Measurements from ENCODE around the gene GLRX5. TPM values are rescaled to one million over a fixed set of nuclear protein-coding genes. Genes with fewer than 3 reads are reported as not detected.
A peak's percentile ranks its signal among the peaks of the same experiment; 100 is the strongest.

GLRX5 gene
- total RNA-seq, 1 experiment from 2014 or later: 62.2 TPM

DNA sequence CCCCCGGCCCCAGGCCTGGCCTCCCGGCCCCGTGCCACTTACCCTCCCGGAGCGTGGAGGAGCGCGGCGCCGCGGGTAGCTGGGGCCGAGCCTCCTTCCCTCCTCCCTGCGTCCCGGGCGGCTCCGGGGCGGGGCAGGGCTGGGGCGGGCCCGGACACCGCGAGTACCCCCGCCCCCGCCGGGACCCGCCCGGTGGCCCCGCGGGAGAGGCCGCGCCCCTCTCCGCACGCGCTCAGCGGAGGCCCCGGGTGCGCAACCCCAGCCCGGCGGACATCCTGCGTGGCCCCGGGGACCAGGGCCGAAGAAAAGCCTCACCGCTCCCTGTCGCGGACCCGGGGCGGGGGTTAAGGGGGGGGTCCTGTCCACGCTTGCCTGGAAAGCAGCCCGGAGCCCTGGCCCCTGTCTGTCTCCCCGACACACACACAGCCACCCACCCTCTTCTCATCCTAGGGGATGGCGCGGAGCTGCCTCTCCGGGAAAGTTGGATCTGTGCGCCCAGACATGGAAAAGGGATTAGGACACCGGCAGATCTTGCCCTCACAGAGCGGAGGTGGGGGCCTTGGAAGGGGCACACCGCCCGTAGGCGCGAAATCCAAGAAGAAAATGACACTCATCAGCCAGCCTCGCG lies 18.2 kb upstream of the GLRX5 start, which contains the start of gene SYNE3:
SYNE3 (minus strand) TSS at position 97 of the 628 bp plus-strand sequence. CDS start 40,829 bp downstream, outside the sequence.
- H3K4me3 Mint-ChIP-seq: peak within 1 kb of the TSS; percentile 49 to 76
- H3K36me3 Mint-ChIP-seq (ENCODE audit: insufficient read depth in 1 of 3, low read depth in 3 of 3): no peaks in the 10 kb centered on the region
- Histone ChIP-seq H2AFZ (ENCODE audit: low read length) (no peak within 1 kb of the TSS), H3K4me2 (ENCODE audit: insufficient read depth, insufficient read length, low read length) (peak within 1 kb of the TSS; percentile 59), H3K4ac (ENCODE audit: low read depth, low read length) (no peak within 1 kb of the TSS), H4K20me1 (ENCODE audit: control insufficient read depth, insufficient read depth, insufficient read length) (no peaks in the 10 kb centered on the region), H3K9ac (ENCODE audit: extremely low read depth, insufficient read length, low read length) (no peak within 1 kb of the TSS), H3K23me2 (ENCODE audit: insufficient read length, low read depth, low read length, poor library complexity, severe bottlenecking) (peaks cover 6% of the 10 kb centered on the region), H3K9me3 (ENCODE audit: control insufficient read depth, low read depth, low read length) (no peaks in the 10 kb centered on the region), H3K14ac (ENCODE audit: insufficient read depth, low read length) (no peak within 1 kb of the TSS; the same call in 1 of the 2 replicates), H4K5ac (ENCODE audit: insufficient read length, low read depth, low read length) (no peak within 1 kb of the TSS), H2BK15ac (ENCODE audit: low read depth, low read length) (no peak within 1 kb of the TSS), H2BK5ac (ENCODE audit: insufficient read length, low read length) (no peak within 1 kb of the TSS), H2BK20ac (ENCODE audit: low read depth, low read length, poor library complexity, severe bottlenecking) (no peak within 1 kb of the TSS), H4K91ac (ENCODE audit: insufficient read length, low read depth, low read length) (no peak within 1 kb of the TSS), H3K27ac (ENCODE audit: insufficient read length, low read depth, low read length) (no peak within 1 kb of the TSS), H3K79me1 (ENCODE audit: insufficient read depth, low read depth, low read length, poor library complexity, severe bottlenecking) (no peaks in the 10 kb centered on the region), H3K23ac (ENCODE audit: insufficient read length, low read depth, low read length) (no peak within 1 kb of the TSS), H4K8ac (replicated peaks; ENCODE audit: insufficient read length, low read depth, low read length) (no peak within 1 kb of the TSS), H3K79me2 (ENCODE audit: insufficient read depth, low read length) (no peaks in the 10 kb centered on the region), H2BK120ac (ENCODE audit: low read depth, low read length, poor library complexity, severe bottlenecking) (no peak within 1 kb of the TSS), H3K4me1 (ENCODE audit: insufficient read depth, low read length) (no peaks in the 10 kb centered on the region), H3K56ac (ENCODE audit: insufficient read length, low read depth, low read length) (no peak within 1 kb of the TSS), H3K18ac (ENCODE audit: insufficient read length, low read depth, low read length) (no peak within 1 kb of the TSS), H3K27me3 (ENCODE audit: insufficient read depth, low read length) (peaks cover 12% of the 10 kb centered on the region), H2BK12ac (ENCODE audit: insufficient read length, low read depth, low read length) (no peak within 1 kb of the TSS), H3T11ph (ENCODE audit: low read length) (no peak within 1 kb of the TSS), H2AK5ac (ENCODE audit: insufficient read length, low read length) (no peak within 1 kb of the TSS)
- no peaks in the 10 kb centered on the region for H3K9me3 Mint-ChIP-seq
- WGBS (ENCODE audit: extremely low coverage, insufficient read length, low lambda C conversion rate): no CpG with 5 or more reads among the region's 60 CpGs
- no peak for DNase-seq
- no peak for TF ChIP-seq CTCF (conservative IDR thresholded peaks at IDR 0.05)
- peaks cover 61% of the 10 kb centered on the region for H3K27me3 Mint-ChIP-seq (ENCODE audit: low read depth)
- H3K27ac Mint-ChIP-seq: no peak within 1 kb of the TSS
- H3K4me1 Mint-ChIP-seq: peaks cover 10 to 18% of the 10 kb centered on the region in 2 experiments
